Chondrocyte (in vitro differentiated cells): ENCODE measurements around the gene MYO10. TPM values are rescaled to one million over a fixed set of nuclear protein-coding genes. Genes with fewer than 3 reads are reported as not detected.
"Not testable (repeated sequence)": the region's sequence is repeated elsewhere in the genome, so short reads cannot be mapped to it uniquely, and the experiment has no call there.

Experiments used
- DNase-seq: peaks from one replicate; pipeline ENCODE4 v3.0.0; 2021; ENCODE audit warnings: mixed read lengths, low spot score
- H3K27ac Mint-ChIP-seq: one replicate; pipeline ENCODE4 v1.8.0; 2021; ENCODE audit warnings: mild to moderate bottlenecking, moderate library complexity, mixed read lengths; ENCODE audit not compliant: unreplicated experiment
- H3K27me3 Mint-ChIP-seq: 2 replicates; pipeline ENCODE4 v1.8.0; 2021; ENCODE audit warnings: low read depth, mixed read lengths
- H3K36me3 Mint-ChIP-seq: 2 replicates; pipeline ENCODE4 v1.8.0; 2021; ENCODE audit warnings: low read depth, mixed read lengths
- H3K4me1 Mint-ChIP-seq: 2 replicates; pipeline ENCODE4 v1.8.0; 2021; ENCODE audit warnings: low read depth, mild to moderate bottlenecking, mixed read lengths
- H3K4me3 Mint-ChIP-seq: one replicate; pipeline ENCODE4 v1.8.0; 2021; ENCODE audit warnings: mild to moderate bottlenecking, moderate library complexity, mixed read lengths; ENCODE audit not compliant: unreplicated experiment
- H3K9me3 Mint-ChIP-seq: 2 replicates; pipeline ENCODE4 v1.8.0; 2021; ENCODE audit warnings: low read depth, mixed read lengths
- CTCF ChIP-seq: fragments of 200-600 bp; sonication (generic); IDR thresholded peaks from 2 replicates; pipeline ENCODE4 v1.5.0; 2021; ENCODE audit warnings: antibody characterized with exemption, mild to moderate bottlenecking, moderate library complexity
- total RNA-seq: library from RNA; stranded (reverse); gene quantifications from 3 replicates; pipeline ENCODE4 v1.2.1, GENCODE V29; 2021

MYO10 gene
- total RNA-seq, 1 donor from 2014 or later, result 51.9 TPM

- H3K4me1 Mint-ChIP-seq, result peaks cover 19% of the 10 kb centered on the region
- no peaks in the 10 kb centered on the region for H3K27me3 Mint-ChIP-seq
- peaks cover 7% of the 10 kb centered on the region for H3K9me3 Mint-ChIP-seq
- no peak for TF ChIP-seq CTCF
- no peak overlapping the region for H3K4me3 Mint-ChIP-seq
- no peak overlapping the region for H3K27ac Mint-ChIP-seq
- DNase-seq, result no peak
- H3K36me3 Mint-ChIP-seq, result peaks cover 14% of the 10 kb centered on the region
Observed at GRCh38 chr5:16725575-16725974, 210.5 kb downstream of the MYO10 start.

GRCh38 chr5:16723821-16724220 is 212.3 kb downstream of the MYO10 start:
- H3K9me3 Mint-ChIP-seq, result peaks cover 7% of the 10 kb centered on the region
- H3K27me3 Mint-ChIP-seq, result no peaks in the 10 kb centered on the region
- H3K27ac Mint-ChIP-seq, result no peak overlapping the region
- TF ChIP-seq CTCF, result no peak
- peaks cover 19% of the 10 kb centered on the region for H3K4me1 Mint-ChIP-seq
- no peak for DNase-seq
- no peak overlapping the region for H3K4me3 Mint-ChIP-seq
- peaks cover 10% of the 10 kb centered on the region for H3K36me3 Mint-ChIP-seq

- Mint-ChIP-seq H3K4me1 (peaks cover 17% of the 10 kb centered on the region), H3K36me3 (peaks cover 8% of the 10 kb centered on the region), H3K27ac (no peak overlapping the region), H3K27me3 (no peaks in the 10 kb centered on the region), H3K4me3 (no peak overlapping the region), H3K9me3 (peaks cover 7% of the 10 kb centered on the region)
- no peak for DNase-seq
- TF ChIP-seq CTCF, result no peak
Observed at GRCh38 chr5:16722097-16722495, 214.0 kb downstream of the MYO10 start.

- Mint-ChIP-seq H3K4me3 (no peak overlapping the region), H3K9me3 (peaks cover 7% of the 10 kb centered on the region), H3K4me1 (peaks cover 17% of the 10 kb centered on the region), H3K27me3 (no peaks in the 10 kb centered on the region), H3K27ac (peak overlapping the region; percentile 1), H3K36me3 (peaks cover 8% of the 10 kb centered on the region)
- no peak for TF ChIP-seq CTCF
- DNase-seq, result no peak
Observed at GRCh38 chr5:16721151-16722096, 214.7 kb downstream of the MYO10 start.

GRCh38 chr5:16718036-16718435 is 218.1 kb downstream of the MYO10 start:
- H3K36me3 Mint-ChIP-seq, H3K9me3 Mint-ChIP-seq: not testable (repeated sequence)
- peaks cover 22% of the 10 kb centered on the region for H3K4me1 Mint-ChIP-seq

More at GRCh38 chr5:16718036-16718435, 218.1 kb downstream of the MYO10 start:
- H3K4me3 Mint-ChIP-seq, DNase-seq, H3K27ac Mint-ChIP-seq, H3K27me3 Mint-ChIP-seq: not testable (repeated sequence)
